ENCODE results near the gene HACD4. TPM values are rescaled to one million over a fixed set of nuclear protein-coding genes. Genes with fewer than 3 reads are reported as not detected.

HACD4 gene
- total and polyA plus RNA-seq, 11 donors: 0.23 to 2.8 (median 0.63) TPM

- peaks cover 0 to 21% (median 0%) of the 10 kb centered on the region in 12 donors for H3K4me1 ChIP-seq
- H3K4me3 ChIP-seq: no peak overlapping the region
- intact Hi-C loops (cut with DNase I): loop anchor here in 2 of 10 donors (10.0 kb wide), 2 partner anchors 115 to 125 kb away; no protein-coding TSS in a partner anchor
- peak; percentile 39 to 69 (median 51) for DNase-seq
- TF ChIP-seq CTCF (IDR thresholded peaks at IDR 0.05): no peak
- no peak for TF ChIP-seq POLR2A (IDR thresholded peaks at IDR 0.05)
- peaks cover 0 to 72% (median 27%) of the 10 kb centered on the region in 9 donors for H3K36me3 ChIP-seq
- ATAC-seq: peak; percentile 44 to 78 (median 64)
- H3K9me3 ChIP-seq: no peaks in the 10 kb centered on the region
- no peaks in the 10 kb centered on the region for H3K27me3 ChIP-seq
- 77 to 88% (median 82%) methylated on average over 6 of the region's 6 CpGs for WGBS, 4 donors
- peak overlapping the region in 1 of 12 donors; percentile 79 for H3K27ac ChIP-seq
Measured at GRCh38 chr9:20989923-20990341, 41.5 kb downstream of the HACD4 start.

GRCh38 chr9:20988671-20989315 lies 42.6 kb downstream of the HACD4 start:
- 60 to 80% (median 61%) methylated on average over 3 of the region's 3 CpGs for WGBS, 4 donors
- intact Hi-C loops (cut with DNase I): loop anchor here in 1 of 10 donors (10.0 kb wide), 1 partner anchor 116 kb away; no protein-coding TSS in a partner anchor
- H3K9me3 ChIP-seq: no peaks in the 10 kb centered on the region
- H3K4me1 ChIP-seq: peaks cover 0 to 25% (median 0%) of the 10 kb centered on the region in 12 donors
- no peak for ATAC-seq
- peaks cover 0 to 67% (median 24%) of the 10 kb centered on the region in 9 donors for H3K36me3 ChIP-seq
- H3K4me3 ChIP-seq: no peak overlapping the region
- TF ChIP-seq POLR2A (IDR thresholded peaks at IDR 0.05): no peak
- no peak for TF ChIP-seq CTCF (IDR thresholded peaks at IDR 0.05)
- no peak for DNase-seq
- no peak overlapping the region for H3K27ac ChIP-seq
- H3K27me3 ChIP-seq: no peaks in the 10 kb centered on the region

DNA sequence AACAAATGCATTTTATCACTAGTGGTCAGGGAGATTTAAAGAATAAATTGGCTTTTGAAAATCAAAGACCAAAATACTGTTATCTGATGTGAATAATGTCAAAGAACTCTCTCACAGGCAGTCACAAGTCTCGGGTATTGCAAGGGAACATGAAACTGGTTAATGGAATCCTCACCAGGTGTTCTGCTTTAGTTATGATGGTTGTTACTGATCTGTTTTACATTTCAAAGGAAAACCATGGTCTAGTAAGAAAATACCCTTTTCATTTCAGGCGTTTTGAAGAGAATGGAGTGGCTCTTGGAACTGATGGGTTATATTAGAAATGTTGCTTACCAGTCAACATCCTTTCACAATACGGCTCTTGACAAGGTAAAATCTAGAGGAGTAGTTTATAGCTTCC lies 43.4 kb downstream of the HACD4 start:
- no peaks in the 10 kb centered on the region for H3K27me3 ChIP-seq
- WGBS, 4 donors: 89 to 98% (median 93%) methylated on average over 3 of the region's 3 CpGs
- intact Hi-C loops (cut with DNase I): loop anchor here in 1 of 10 donors (10.0 kb wide), 1 partner anchor 117 kb away; no protein-coding TSS in a partner anchor
- no peak for DNase-seq
- no peak overlapping the region for H3K4me3 ChIP-seq
- no peak for TF ChIP-seq CTCF (IDR thresholded peaks at IDR 0.05)
- no peak for TF ChIP-seq POLR2A (IDR thresholded peaks at IDR 0.05)
- peaks cover 0 to 60% (median 22%) of the 10 kb centered on the region in 9 donors for H3K36me3 ChIP-seq
- H3K27ac ChIP-seq: no peak overlapping the region
- H3K9me3 ChIP-seq: no peaks in the 10 kb centered on the region
- ATAC-seq: no peak
- peaks cover 0 to 25% (median 0%) of the 10 kb centered on the region in 12 donors for H3K4me1 ChIP-seq

GRCh38 chr9:20987521-20987920 lies 43.9 kb downstream of the HACD4 start:
- DNase-seq (no peak), ATAC-seq (no peak)
- no peak for TF ChIP-seq POLR2A (IDR thresholded peaks at IDR 0.05)
- no peak for TF ChIP-seq CTCF (IDR thresholded peaks at IDR 0.05)
- no peaks in the 10 kb centered on the region for H3K9me3 ChIP-seq
- no peaks in the 10 kb centered on the region for H3K27me3 ChIP-seq
- peaks cover 0 to 59% (median 25%) of the 10 kb centered on the region in 9 donors for H3K36me3 ChIP-seq
- H3K27ac ChIP-seq: no peak overlapping the region
- intact Hi-C loops (cut with DNase I): loop anchor here in 1 of 10 donors (10.0 kb wide), 1 partner anchor 117 kb away; no protein-coding TSS in a partner anchor
- 86 to 93% (median 89%) methylated on average over 1 of the region's 1 CpG for WGBS, 4 donors
- H3K4me3 ChIP-seq: no peak overlapping the region
- H3K4me1 ChIP-seq: peaks cover 0 to 25% (median 0%) of the 10 kb centered on the region in 12 donors
